Measurements from ENCODE around the gene WWTR1. TPM values are rescaled to one million over a fixed set of nuclear protein-coding genes. Genes with fewer than 3 reads are reported as not detected.

WWTR1 gene
- total and polyA plus RNA-seq, 3 donors from 2014 or later, result 19.4 to 47.0 (median 46.5) TPM

GRCh38 chr3:149658744-149659497 lies 1.1 kb upstream of the WWTR1 start:
- peak; percentile 42 for DNase-seq
- TF ChIP-seq, protein P1, sequence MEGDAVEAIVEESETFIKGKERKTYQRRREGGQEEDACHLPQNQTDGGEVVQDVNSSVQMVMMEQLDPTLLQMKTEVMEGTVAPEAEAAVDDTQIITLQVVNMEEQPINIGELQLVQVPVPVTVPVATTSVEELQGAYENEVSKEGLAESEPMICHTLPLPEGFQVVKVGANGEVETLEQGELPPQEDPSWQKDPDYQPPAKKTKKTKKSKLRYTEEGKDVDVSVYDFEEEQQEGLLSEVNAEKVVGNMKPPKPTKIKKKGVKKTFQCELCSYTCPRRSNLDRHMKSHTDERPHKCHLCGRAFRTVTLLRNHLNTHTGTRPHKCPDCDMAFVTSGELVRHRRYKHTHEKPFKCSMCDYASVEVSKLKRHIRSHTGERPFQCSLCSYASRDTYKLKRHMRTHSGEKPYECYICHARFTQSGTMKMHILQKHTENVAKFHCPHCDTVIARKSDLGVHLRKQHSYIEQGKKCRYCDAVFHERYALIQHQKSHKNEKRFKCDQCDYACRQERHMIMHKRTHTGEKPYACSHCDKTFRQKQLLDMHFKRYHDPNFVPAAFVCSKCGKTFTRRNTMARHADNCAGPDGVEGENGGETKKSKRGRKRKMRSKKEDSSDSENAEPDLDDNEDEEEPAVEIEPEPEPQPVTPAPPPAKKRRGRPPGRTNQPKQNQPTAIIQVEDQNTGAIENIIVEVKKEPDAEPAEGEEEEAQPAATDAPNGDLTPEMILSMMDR (IDR thresholded peaks at IDR 0.05), result no peak
- TF ChIP-seq POLR2A (IDR thresholded peaks at IDR 0.05), result no peak
- Histone ChIP-seq H3K27ac (peak overlapping the region; percentile 95 to 99), H3K36me3 (ENCODE audit: low read depth, missing control alignments) (no peaks in the 10 kb centered on the region), H3K27me3 (no peaks in the 10 kb centered on the region), H3K4me3 (peak overlapping the region; percentile 72 to 83), H3K4me1 (peaks cover 14% of the 10 kb centered on the region), H3K9me3 (no peaks in the 10 kb centered on the region)
- 12 to 13% methylated on average over 22 to 24 of the region's 24 CpGs for WGBS, 2 donors
- intact Hi-C loops (cut with DNase I; ENCODE audit: low total_unique reads), result loop anchor here (5.0 kb wide), 1 partner anchor 127 kb away; no protein-coding TSS in a partner anchor

GRCh38 chr3:149657321-149657925 lies 402 bp downstream of the WWTR1 start:
- intact Hi-C loops (cut with DNase I; ENCODE audit: low total_unique reads), result loop anchor here (5.0 kb wide), 1 partner anchor 125 kb away; no protein-coding TSS in a partner anchor

DNA sequence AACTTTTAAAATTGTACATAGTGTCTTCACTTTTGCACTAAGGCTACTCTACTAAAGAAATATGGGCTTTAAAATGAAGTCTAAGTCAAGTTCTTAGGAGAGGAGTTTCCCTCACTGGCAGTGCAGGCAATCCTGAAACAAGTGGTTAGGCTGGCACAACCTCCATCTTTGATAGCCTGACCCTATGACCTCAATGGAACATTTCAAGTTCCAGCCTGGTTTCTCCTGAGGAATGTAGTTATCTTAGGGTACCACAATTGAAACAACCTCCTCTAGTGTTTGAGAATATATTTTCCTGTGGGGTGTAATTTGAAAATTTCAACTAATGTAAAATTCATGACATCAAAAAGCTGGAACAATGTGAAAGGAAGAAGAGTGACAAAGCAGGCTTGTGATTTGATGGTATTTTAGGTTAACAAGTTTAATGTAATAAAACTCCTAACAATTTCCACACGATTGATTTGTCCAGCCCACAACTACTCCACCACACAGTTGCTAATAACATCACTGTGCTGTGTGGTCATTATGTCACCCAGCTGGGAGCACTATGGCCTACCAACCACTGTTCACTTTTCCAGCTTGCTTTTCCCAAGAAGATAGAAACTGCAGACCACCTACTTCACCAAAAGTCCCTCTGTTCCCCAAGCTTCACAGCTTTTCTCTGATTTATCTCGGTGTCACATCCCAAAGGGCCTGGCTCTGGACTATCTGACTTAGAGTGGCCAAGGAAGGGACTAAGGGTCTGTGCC lies 1.8 kb downstream of the WWTR1 start:
- TF ChIP-seq POLR2A (IDR thresholded peaks at IDR 0.05), result no peak
- TF ChIP-seq, protein P1 (IDR thresholded peaks at IDR 0.05), result no peak
- intact Hi-C loops (cut with DNase I; ENCODE audit: low total_unique reads), result loop anchor here (5.0 kb wide), 1 partner anchor 124 kb away; no protein-coding TSS in a partner anchor
- Histone ChIP-seq H3K36me3 (ENCODE audit: low read depth, missing control alignments) (no peaks in the 10 kb centered on the region), H3K4me3 (peak overlapping the region; percentile 72 to 83), H3K9me3 (no peaks in the 10 kb centered on the region), H3K4me1 (peaks cover 14% of the 10 kb centered on the region), H3K27me3 (no peaks in the 10 kb centered on the region), H3K27ac (peak overlapping the region; percentile 95 to 99)
- DNase-seq, result no peak
- WGBS, 2 donors, result 17 to 20% methylated on average over 2 of the region's 2 CpGs

More at GRCh38 chr3:149657321-149657925, 402 bp downstream of the WWTR1 start:
- Histone ChIP-seq H3K27me3 (no peaks in the 10 kb centered on the region), H3K4me1 (peaks cover 14% of the 10 kb centered on the region), H3K9me3 (no peaks in the 10 kb centered on the region), H3K27ac (peak overlapping the region; percentile 95 to 99), H3K36me3 (ENCODE audit: low read depth, missing control alignments) (no peaks in the 10 kb centered on the region), H3K4me3 (peak overlapping the region; percentile 72 to 83)
- WGBS, 2 donors, result 0 to 1% methylated on average over 18 to 41 of the region's 41 CpGs
- no peak for TF ChIP-seq POLR2A (IDR thresholded peaks at IDR 0.05)
- TF ChIP-seq, protein P1 (IDR thresholded peaks at IDR 0.05), result no peak
- DNase-seq, result peak; percentile 71

DNA sequence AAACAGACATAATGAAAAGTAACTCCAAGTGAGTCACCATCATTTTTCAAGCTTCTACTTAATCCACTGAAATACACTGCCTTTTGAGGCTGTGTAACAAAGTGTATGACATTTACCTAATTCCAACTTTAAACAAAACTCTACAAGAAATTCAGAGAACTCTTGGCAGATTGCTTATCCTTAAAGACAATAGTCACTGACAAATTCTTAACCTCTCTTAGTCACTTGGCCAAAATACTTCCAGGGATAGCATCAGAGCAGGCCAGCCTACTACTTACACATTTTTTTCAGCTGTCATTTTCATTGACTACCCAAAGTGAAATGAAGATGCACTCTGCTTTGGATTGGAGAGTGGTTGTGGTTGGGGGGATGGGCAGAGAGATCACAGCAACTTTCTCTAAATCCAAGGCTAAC lies 3.6 kb downstream of the WWTR1 start:
- H3K36me3 ChIP-seq (ENCODE audit: low read depth, missing control alignments), result no peaks in the 10 kb centered on the region
- H3K27ac ChIP-seq, result peak overlapping the region in 1 of 2 donors; percentile 41
- TF ChIP-seq, protein P1 (IDR thresholded peaks at IDR 0.05), result no peak
- TF ChIP-seq POLR2A (IDR thresholded peaks at IDR 0.05), result no peak
- no peaks in the 10 kb centered on the region for H3K9me3 ChIP-seq
- H3K4me1 ChIP-seq, result peaks cover 11% of the 10 kb centered on the region
- intact Hi-C loops (cut with DNase I; ENCODE audit: low total_unique reads), result no loop called here
- H3K4me3 ChIP-seq, result no peak overlapping the region
- H3K27me3 ChIP-seq, result no peaks in the 10 kb centered on the region
- no peak for DNase-seq

Measured in testis (tissue), 3 donors.